Psoas muscle (tissue), 8 donors: ENCODE data around the gene BCAS1. TPM values are rescaled to one million over a fixed set of nuclear protein-coding genes. Genes with fewer than 3 reads are reported as not detected.

ENCODE experiments used
- ATAC-seq, 4 donors: fragments of 200-7000 bp; cut with Tn5 transposase; one replicate each; pipeline ENCODE4 v1.9.1; 2020; ENCODE audit warnings: moderate library complexity in 3 of 4, mild to moderate bottlenecking in 2 of 4
- DNase-seq, 2 donors: peaks; one replicate each; pipeline ENCODE4 v3.0.0-alpha.2; 2020
- H3K27ac ChIP-seq: fragments of 200-600 bp; one replicate; pipeline ENCODE4 v1.8.0; 2022
- H3K27me3 ChIP-seq, 3 donors: fragments of 200-600 bp in 1 of 3; one replicate each; pipeline versions ENCODE4 v1.6.1 to v1.8.0; 2013 to 2022; ENCODE audit warnings: low read length in 2 of 3, mild to moderate bottlenecking in 2 of 3, moderate library complexity in 1 of 3; ENCODE audit not compliant: insufficient read depth in 3 of 3
- H3K36me3 ChIP-seq, 2 donors: fragments of 200-600 bp in 1 of 2; one replicate each; pipeline versions ENCODE4 v1.6.1 to v1.8.0; 2013 to 2022; ENCODE audit warnings: low read depth in 1 of 2, mild to moderate bottlenecking in 1 of 2, moderate library complexity in 1 of 2; ENCODE audit not compliant: insufficient read depth in 1 of 2
- H3K4me1 ChIP-seq: fragments of 200-600 bp; one replicate; pipeline ENCODE4 v1.8.0; 2022
- H3K4me3 ChIP-seq: fragments of 200-600 bp; one replicate; pipeline ENCODE4 v1.8.0; 2022; ENCODE audit warnings: mild to moderate bottlenecking
- H3K9me3 ChIP-seq: fragments of 200-600 bp; one replicate; pipeline ENCODE4 v1.8.0; 2022
- CTCF ChIP-seq: fragments of 200-600 bp; IDR thresholded peaks from one replicate; pipeline ENCODE4 v1.8.0; 2022; ENCODE audit warnings: antibody characterized with exemption
- WGBS, 3 donors: extraction: QIAGEN DNeasy Blood & Tissue Kit; methylation state at CpG; one replicate each; pipeline versions ENCODE4 v1.1.6 to v1.1.7; 2013; 5-methylcytosine and 5-hydroxymethylcytosine counted together
- intact Hi-C, 2 donors: fragments of 100-400 bp; cut with DNase I; formaldehyde crosslinking; loops; one replicate each; pipeline versions ENCODE4 v1.11.0 to v1.14.2; 2022
- polyA plus RNA-seq, 3 donors: library from polyadenylated mRNA; stranded (reverse); fragments of 200-250 nt; gene quantifications; one replicate each; pipeline ENCODE4 v1.2.3, GENCODE V29; 2013
- total RNA-seq, 4 donors: library from RNA; stranded (reverse); fragmentation: NEBNext Ultra II Directional in 2 of 4; extraction: Animal tissue kit (Norgen Biotek cat#: 25700) in 2 of 4; gene quantifications; one replicate each; pipeline versions ENCODE4 v1.2.1 to v1.2.4, GENCODE V29; 2021 to 2023
- donor health status: healthy with polysubstance abuse.
- donor health status: DM: no; HTN: no; CAD: no; lungs with moderate emphysema.
- donor health status: Bipolar disorder and iron deficiency.
- donor health status: healthy.
- donor health status: DM: yes; HTN: yes; CAD: no.
- donor health status: DM: no; HTN: no; CAD: no.
- donor health status: DM: no; HTN: no; CAD: no.
- donor health status: DM: yes; HTN: yes; CAD: no.

Gene BCAS1
- total and polyA plus RNA-seq, 7 donors, result 0.01 to 0.26 (median 0.16) TPM; not detected in 2

GRCh38 chr20:53939572-53940359, 130.6 kb downstream of the BCAS1 start:
- 5 to 8% (median 7%) methylated on average over 7 of the region's 7 CpGs for WGBS, 3 donors
- ATAC-seq (peak; percentile 85 to 96 (median 90)), DNase-seq (peak; percentile 89 to 93)
- peak overlapping the region; percentile 17 for H3K4me3 ChIP-seq
- H3K4me1 ChIP-seq, result peaks cover 3% of the 10 kb centered on the region
- no peaks in the 10 kb centered on the region for H3K36me3 ChIP-seq
- peak overlapping the region; percentile 2 for H3K27ac ChIP-seq
- TF ChIP-seq CTCF, result peak; percentile 57
- H3K27me3 ChIP-seq, result no peaks in the 10 kb centered on the region
- no peaks in the 10 kb centered on the region for H3K9me3 ChIP-seq
- intact Hi-C loops, result loop anchor here (2.0 to 10.0 kb wide), 3 partner anchors 265 to 367 kb away; partner anchors contain the start of gene PFDN4 (in 1 of the 2)

- peak overlapping the region; percentile 2 for H3K27ac ChIP-seq
- 24 to 27% (median 27%) methylated on average over 3 of the region's 3 CpGs for WGBS, 3 donors
- ATAC-seq (peak in 1 of 4 donors; percentile 15), DNase-seq (no peak)
- H3K4me1 ChIP-seq, result peaks cover 3% of the 10 kb centered on the region
- no peak for TF ChIP-seq CTCF
- no peaks in the 10 kb centered on the region for H3K9me3 ChIP-seq
- H3K27me3 ChIP-seq, result no peaks in the 10 kb centered on the region
- H3K36me3 ChIP-seq, result no peaks in the 10 kb centered on the region
- intact Hi-C loops, result no loop called here
- no peak overlapping the region for H3K4me3 ChIP-seq
Measured at GRCh38 chr20:53939190-53939571, 131.2 kb downstream of the BCAS1 start.

GRCh38 chr20:53938739-53939138, 131.7 kb downstream of the BCAS1 start:
- intact Hi-C loops, result no loop called here
- Histone ChIP-seq H3K27me3 (no peaks in the 10 kb centered on the region), H3K36me3 (no peaks in the 10 kb centered on the region), H3K4me1 (peaks cover 7% of the 10 kb centered on the region), H3K9me3 (no peaks in the 10 kb centered on the region), H3K27ac (no peak overlapping the region), H3K4me3 (no peak overlapping the region)
- DNase-seq (no peak), ATAC-seq (no peak)
- no peak for TF ChIP-seq CTCF
- 76 to 94% (median 86%) methylated on average over 1 of the region's 1 CpG for WGBS, 3 donors

- no peaks in the 10 kb centered on the region for H3K27me3 ChIP-seq
- ATAC-seq, result no peak
- no peaks in the 10 kb centered on the region for H3K9me3 ChIP-seq
- no peaks in the 10 kb centered on the region for H3K36me3 ChIP-seq
- peaks cover 10% of the 10 kb centered on the region for H3K4me1 ChIP-seq
- H3K27ac ChIP-seq, result no peak overlapping the region
- no peak for DNase-seq
- TF ChIP-seq CTCF, result no peak
- 95 to 98% (median 95%) methylated on average over 5 of the region's 5 CpGs for WGBS, 3 donors
- H3K4me3 ChIP-seq, result no peak overlapping the region
- intact Hi-C loops, result loop anchor here in 1 of 2 donors (2.0 kb wide), 1 partner anchor 69 kb away; no protein-coding TSS in a partner anchor
Measured at GRCh38 chr20:53937929-53938367, 132.4 kb downstream of the BCAS1 start.
